GM12892 (cell line): ENCODE measurements around the gene FOXO6.

Experiments used
- POLR2A ChIP-seq: IDR thresholded peaks from 2 replicates; pipeline ENCODE4 v1.6.1; 2011; ENCODE audit warnings: low read depth, low read length, control low read depth
- TAF1 ChIP-seq: IDR thresholded peaks from 2 replicates; pipeline ENCODE4 v1.6.1; 2011; ENCODE audit warnings: low read depth, mild to moderate bottlenecking, control low read depth, low read length, borderline replicate concordance

- no peak for TF ChIP-seq POLR2A
- TF ChIP-seq TAF1, result no peak
Observed at GRCh38 chr1:41411229-41411628, 50.0 kb downstream of the FOXO6 start.
